Activated CD4-positive, alpha-beta T cell treated with anti-CD3 and anti-CD28 coated beads, Interleukin-2, amount 50 U/mL, for 16 hours (primary cell): ENCODE data around the gene IL17RE.
"Not testable (repeated sequence)": the region's sequence is repeated elsewhere in the genome, so short reads cannot be mapped to it uniquely, and the experiment has no call there.

Experiments
- DNase-seq: peaks from one replicate; pipeline ENCODE4 v3.0.0-alpha.2; 2020

IL17RE gene

DNA sequence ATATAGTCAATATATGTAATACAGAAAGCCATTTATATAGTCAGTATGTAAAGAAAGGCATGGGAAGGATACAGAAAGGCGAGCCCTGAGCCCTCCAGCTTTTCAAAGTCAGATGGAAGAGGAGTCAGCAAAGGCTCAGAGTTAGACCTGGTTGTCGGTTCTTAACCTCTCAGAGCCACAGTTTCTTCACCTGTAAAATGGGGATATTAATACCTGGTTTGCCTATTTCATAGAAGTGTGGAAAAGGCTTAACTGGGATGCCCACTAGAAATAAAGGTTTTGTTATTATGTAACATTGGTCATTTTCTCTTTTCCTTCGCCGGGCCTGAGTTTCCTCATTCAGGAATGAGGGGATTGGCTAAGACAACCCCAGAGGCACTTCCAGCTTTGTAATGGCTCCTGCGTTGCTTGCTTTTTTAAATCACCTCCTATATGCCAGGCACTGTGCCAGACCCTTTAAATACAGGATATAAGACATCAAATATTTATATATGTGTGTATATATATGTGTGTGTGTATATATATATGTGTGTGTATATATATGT, 33.4 kb downstream of the IL17RE start:
- DNase-seq = no peak

DNA sequence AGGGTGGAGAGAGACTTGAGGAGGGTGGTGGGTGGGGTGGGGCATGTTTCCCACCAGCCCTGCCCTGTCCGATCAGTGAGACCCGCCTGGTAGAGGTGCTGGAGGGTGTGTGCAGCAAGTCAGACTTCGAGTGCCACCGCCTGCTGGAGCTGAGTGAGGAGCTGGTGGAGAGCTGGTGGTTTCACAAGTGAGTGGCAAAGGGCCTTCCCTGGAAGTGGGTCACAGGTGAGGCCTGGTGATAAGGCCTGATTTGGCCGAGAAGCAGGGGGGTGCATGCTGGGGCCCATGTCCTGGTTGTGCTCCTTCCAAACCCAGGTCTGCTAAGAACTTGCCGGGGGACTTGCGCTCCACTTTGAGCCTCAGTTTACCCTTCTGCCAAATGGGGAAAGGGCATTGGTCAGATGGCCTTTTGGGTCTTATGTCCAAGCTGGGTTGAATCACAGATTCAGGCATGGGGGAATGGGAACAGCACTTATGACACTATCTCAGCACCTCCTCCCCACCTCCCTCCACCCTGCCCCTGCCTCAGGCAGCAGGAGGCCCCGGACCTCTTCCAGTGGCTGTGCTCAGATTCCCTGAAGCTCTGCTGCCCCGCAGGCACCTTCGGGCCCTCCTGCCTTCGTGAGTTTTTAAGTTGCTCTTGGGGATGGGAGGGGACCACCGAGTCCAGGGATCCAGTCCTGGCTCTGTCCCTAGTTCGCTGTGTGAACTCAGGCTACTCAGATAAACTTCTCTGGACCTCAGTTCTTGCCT, 35.0 kb downstream of the IL17RE start:
- no peak for DNase-seq

DNA sequence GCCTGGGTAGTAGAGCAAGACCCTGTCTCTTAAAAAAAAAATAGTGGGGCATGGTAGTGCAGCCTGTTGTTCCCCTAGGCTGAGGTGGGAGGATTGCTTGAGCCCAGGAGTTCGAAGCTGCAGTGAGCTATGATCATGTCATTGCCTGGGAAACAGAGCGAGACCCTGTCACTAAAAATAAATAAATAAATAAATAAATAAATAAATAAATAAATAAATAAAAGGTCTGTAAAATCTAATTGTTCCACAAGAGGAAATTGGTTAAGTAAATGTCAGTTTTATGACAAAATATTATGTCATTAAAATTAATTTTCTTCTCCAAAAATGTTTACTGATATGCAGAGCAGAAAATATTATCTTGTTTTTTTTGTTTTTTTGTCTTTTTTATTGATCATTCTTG, 36.3 kb downstream of the IL17RE start:
- DNase-seq = no peak

DNA sequence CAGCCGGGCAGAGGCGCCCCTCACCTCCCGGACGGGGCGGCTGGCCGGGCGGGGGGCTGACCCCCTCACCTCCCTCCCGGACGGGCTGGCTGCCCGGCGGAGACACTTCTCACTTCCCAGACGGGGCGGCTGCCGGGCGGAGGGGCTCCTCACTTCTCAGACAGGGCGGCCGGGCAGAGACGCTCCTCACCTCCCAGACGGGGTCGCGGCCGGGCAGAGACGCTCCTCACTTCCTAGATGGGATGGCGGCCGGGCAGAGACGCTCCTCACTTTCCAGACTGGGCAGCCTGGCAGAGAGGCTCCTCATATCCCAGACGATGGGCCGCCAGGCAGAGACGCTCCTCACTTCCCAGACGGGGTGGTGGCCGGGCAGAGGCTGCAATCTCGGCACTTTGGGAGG, 37.3 kb downstream of the IL17RE start:
- not testable (repeated sequence) for DNase-seq

DNA sequence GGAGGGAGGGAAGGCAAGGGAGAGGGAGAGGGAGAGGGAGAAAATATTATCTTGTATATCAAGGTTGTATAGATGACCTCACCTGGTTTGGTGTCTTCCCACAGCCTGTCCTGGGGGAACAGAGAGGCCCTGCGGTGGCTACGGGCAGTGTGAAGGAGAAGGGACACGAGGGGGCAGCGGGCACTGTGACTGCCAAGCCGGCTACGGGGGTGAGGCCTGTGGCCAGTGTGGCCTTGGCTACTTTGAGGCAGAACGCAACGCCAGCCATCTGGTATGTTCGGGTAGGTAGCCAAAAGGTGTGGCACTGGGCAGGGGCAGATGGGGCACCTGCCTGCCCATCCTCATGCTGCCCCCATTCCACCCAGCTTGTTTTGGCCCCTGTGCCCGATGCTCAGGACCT, 38.1 kb downstream of the IL17RE start:
- DNase-seq = no peak

DNA sequence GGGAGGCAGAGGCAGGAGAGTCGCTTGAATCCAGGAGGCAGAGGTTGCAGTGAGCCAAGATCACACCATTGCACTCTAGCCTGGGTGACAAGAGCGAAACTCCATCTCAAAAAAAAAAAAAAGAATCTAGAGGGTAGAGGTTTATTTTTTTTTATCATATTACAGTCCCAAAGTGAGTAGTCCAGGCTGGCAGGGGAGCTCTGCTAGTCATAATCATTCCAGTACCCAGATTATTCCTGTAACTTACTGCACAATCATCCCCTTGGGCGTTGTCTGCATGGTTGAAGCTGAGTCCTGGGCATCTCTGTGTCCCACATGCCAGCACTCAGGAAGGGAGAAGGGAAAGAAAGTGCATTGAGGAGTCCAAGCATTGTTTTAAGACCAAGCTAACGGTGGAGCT, 39.5 kb downstream of the IL17RE start:
- no peak for DNase-seq

DNA sequence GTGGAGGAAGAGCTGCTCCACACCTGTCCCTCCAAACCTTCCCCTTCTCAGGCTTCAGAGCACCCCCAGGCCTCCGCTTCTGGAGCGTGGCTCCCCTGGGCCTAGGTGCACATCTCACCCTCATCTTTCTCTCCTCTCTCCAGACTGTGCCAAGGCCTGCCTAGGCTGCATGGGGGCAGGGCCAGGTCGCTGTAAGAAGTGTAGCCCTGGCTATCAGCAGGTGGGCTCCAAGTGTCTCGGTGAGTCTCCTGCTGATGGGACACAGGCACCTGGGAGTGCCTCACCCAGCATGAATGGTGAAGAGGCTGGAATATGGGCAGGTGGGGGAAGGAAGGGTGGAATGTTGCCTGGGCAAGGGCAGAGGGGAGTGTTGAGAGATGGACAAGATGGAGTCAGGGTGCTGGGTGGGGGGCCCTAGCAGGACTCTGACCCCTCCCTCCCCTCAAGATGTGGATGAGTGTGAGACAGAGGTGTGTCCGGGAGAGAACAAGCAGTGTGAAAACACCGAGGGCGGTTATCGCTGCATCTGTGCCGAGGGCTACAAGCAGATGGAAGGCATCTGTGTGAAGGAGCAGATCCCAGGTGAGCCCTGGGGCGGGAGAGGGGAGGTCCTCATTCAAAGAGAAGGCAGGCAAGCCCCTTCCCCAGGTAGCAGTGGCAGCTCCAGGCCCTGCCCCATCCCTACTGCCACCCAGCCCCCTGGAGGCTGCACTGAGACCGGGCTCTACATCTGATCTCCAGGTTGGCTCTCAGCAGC, 40.5 kb downstream of the IL17RE start:
- DNase-seq = no peak

DNA sequence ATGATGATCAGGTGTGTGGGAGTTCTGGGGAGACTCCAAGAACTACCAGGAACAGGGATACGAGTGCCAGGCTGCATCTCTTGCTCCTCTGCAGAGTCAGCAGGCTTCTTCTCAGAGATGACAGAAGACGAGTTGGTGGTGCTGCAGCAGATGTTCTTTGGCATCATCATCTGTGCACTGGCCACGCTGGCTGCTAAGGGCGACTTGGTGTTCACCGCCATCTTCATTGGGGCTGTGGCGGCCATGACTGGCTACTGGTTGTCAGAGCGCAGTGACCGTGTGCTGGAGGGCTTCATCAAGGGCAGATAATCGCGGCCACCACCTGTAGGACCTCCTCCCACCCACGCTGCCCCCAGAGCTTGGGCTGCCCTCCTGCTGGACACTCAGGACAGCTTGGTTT, 41.6 kb downstream of the IL17RE start:
- no peak for DNase-seq

DNA sequence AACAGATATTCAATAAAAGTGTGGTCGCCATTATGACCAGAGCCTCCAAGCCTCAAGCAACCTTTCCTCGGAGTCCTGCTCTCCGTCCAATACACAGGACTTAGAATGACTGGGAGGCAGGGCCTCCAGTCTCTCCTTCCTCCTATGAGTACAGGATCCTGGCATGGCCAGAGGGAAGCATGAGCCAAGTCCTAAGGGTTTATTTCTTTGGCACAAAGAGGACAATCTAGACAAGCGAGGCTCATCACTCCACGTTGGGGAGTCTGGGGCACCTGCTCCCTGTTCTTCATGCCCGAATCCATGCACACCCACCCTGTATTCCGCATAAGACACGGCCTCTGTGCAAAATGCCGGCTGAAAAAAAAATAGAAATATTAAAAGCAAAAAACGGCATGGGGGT, 42.7 kb downstream of the IL17RE start:
- no peak for DNase-seq

DNA sequence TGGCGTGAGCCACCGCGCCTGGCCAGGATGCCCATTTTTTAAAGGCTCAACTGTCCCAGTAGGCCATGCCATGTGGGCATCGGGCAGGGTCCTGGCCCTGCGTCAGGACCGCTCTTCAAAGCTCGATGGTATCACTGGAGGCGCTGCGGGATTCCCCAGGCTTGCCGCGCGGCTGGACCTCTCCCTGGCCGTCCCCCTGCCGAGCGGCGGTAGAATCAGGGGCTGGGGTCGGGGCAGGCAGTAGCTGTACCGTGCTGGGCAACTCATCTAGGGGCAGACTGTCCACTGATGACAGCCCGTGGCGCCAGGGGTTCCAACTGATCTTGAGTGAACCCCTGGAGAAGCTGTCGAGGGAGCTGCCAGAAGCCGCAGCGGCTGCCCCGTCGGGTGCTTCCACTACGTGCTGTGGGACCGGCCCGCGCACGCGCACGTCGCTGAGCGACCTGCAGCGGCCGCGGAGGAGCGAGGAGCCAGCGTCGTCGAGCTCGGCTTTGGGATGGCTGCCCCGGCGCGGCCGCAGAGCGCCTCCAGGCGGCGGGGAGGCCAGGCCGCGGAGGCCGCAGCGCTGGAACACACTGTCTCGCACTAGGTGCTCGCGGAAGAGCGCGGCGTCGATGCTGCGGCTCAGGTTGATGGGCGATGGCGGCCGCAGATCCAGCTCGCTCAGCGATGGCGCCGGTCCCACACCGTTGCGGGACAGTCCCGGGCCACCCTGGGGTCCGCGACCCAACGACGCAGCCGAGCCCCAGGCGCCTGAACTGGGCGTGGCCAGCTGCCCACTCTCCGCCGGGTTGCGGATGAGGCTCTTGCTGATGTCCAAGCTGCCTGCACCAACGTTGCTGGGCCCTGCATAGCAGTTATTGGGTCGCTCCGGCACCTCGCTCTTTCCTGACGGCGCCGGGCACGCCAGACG, 43.7 kb downstream of the IL17RE start:
- peak; percentile 78 for DNase-seq

DNA sequence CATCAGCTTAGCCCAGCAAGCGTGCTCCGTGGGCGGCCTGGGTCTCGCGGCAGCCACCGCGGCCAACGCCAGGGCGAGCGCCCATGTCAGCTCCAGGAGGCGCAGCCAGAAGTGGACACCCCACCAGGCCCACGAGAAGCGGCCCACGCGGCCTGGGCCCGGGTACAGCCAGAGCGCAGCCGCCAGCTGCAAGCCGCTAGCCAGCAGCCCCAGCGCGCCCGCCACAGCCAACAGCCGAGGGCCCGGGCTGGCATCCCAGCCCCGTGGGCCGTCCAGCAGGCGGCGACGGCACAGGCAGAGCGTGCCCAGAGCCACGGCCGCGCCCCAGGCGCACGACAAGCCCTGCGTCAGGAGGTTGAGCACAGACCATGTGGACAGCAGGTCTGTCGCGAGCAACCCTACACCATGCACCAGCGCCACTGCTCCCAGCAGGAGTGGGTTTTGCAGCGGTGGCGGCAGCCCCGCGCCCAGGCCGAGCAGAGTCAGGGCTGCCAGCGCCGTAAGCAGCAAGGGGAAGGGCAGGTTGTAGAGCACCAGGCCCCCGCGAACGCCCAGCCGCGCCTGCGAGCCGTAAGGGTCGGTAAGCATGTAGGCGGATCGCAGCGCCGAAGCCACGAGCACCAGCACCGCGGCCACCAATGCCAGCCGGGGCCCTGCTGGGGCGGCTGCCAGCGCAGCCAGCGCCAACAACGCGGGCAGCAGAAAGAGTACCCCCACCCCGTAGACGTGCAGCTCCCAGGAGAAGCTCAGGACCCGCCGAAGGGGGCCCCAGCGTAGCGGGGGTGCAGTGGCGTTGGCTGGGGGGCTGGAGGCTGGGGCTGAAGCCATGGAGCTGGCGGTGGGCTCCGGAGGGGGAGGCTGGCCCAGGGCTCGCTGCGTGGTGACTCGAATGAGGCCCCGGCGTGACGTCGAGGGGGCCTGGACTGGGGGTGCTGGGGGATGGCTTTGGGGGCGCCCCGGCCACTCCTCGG, 44.7 kb downstream of the IL17RE start:
- DNase-seq = no peak

DNA sequence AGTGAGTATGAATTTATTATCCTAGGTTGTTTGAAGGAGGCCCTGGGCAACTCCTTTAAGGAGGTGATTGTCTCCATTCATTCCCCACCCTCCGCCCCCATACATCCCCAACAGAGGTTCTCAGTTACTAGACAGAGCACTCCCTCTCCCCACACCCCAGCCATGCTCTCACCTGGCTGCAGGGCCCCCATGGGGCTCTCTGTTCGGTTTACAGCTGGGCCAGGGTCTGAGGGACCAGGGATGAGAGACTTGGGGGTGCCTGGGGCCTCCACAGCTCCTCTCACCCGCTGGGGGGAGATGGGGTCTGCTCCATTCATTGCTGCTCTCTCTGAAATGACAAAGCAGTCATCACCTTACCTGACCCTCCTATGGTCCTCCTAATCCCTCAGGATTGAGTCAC, 45.9 kb downstream of the IL17RE start:
- DNase-seq = no peak

DNA sequence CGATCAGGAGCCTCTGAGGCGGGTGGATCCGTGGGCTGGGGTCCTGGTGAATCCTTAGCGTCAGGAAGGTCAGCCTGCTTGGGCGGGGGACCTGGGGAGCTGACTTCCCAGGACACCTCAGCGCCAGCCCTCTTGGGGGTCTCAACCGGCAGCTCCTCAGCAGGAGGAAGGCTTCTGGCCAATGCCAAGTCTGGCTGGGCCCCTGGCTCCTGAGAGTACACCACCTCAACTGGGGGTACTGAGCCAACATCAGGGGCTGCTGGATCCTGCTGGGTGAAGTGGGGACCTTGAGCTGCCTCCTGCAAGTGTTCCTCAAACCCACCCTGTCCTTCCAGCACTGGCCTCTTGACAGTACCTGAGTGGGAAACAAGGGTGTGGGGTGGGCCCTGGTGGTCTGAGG, 46.5 kb downstream of the IL17RE start:
- no peak for DNase-seq

DNA sequence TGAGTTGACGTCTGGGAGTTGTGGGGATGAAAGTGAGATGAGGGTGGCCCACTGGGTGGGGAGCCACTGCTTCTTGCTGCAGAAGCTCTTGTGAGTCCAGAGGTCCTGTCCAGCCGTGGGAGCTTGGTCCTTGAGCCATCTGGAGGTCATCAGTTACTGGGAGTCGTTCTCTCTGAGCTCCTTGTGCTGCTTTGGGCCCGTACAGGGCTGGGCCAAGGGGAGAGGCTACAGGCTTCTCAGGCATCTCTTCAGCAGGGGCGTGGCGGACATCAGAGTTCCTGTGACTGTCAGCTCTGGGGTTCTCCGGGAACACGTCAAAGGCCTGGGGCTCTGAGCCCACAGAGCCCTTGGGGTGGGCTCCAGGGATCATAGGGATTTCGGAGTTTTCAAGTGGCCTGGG, 47.0 kb downstream of the IL17RE start:
- no peak for DNase-seq

DNA sequence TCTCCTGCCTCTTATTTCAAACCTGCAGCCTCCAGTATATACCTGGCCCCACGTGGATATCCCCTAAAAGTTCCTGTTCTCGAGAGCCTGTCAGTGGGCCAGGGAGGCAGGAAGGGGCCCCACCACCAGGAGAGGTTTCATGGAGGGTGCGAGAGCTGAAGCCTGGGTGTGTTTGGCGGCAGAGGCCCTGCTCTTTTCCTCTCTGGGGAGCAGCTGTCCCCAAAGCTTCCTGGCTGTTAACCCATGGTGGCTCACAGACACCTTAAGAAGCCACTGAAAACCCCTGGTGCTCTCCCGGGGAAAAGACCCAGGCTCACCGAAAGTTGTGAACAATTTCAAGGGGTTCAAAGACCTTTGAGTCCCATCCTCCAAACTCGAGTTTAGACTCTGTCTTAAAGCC, 48.5 kb downstream of the IL17RE start:
- peak; percentile 16 for DNase-seq

DNA sequence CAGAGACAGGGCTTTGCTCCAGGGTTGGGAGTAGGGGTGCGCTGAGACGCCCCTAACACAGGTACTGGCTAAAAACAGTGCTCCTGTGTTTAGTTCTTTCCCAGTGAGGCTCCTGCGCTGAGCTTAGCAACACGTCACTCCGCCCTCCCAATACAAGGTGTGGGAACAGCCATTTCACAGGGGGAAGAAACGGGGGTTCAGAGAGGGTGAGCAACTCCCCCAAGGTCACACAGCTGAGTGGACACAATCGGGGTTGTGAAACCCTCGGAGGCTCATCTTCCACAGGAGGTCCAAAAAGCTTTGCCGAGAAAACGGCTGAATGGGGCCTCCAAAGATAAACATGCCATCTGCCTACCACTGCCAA, 48.9 kb downstream of the IL17RE start:
- peak; percentile 15 for DNase-seq

DNA sequence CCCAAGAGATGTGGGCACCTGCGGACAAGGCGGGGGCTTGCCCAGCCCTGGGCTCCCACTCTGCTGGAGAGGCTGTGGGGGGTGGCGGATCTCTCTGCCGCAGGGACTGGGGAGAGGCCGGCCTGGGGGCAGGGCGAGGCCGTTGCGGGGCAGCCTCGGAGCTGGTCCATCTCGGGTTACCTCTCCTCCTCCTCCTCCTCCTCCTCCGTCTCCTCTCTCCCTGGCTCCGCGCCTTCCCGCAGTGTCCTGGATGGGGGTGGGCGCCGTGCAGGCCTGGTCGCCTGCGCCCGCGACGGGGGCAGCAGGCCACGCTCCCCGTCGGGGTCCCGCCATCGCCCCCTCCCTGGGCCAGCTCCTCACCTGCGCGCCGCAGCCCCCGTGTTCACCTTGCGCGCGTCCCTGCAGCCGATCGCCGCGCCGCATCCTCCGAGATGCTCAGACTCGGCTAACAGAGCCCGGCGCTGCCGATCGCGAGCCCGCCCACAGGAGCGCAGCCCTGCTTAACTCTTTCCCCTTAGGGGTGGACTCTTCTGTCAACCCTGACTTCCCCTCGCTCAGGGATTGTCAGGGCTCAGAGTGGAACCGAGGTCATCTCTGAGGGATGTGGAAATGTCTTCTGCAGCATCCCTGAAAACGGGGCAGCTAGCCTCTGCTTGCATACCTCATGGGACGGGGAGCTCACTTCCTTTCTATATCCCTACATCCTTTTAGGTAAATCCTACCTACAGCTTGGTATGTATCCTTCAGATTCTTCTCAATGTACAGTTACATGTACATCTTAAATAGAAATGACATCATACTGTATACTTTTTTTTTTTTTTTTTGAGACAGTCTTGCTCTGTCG, 49.5 kb downstream of the IL17RE start, which contains the start of gene PRRT3:
TSS of gene PRRT3 (minus strand) at position 447 of the 844 bp plus-strand sequence. CDS start 2,293 bp downstream, outside the sequence.
- DNase-seq = peak; percentile 57

DNA sequence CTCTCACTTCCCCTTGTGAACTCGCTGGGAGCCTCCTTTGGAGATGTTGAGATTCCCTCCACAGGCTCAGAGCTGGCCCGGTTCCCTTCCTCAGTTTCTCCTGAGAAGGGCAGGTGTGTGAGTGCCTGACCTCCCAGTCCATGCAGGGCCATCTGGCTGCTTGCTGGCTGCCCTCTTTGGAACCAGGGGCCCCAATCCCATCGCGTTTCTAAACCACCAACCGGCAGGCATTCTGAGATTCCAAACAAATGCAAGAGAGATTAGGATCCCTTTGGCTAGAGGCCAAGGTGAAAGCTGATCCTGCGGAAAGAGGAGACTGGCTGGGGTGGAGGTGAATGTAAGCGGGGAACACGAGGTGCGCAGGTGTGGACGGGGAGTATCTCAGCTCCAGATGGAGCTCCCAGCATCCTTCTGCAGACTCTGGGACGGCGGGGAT, 52.4 kb downstream of the IL17RE start:
- DNase-seq = no peak

DNA sequence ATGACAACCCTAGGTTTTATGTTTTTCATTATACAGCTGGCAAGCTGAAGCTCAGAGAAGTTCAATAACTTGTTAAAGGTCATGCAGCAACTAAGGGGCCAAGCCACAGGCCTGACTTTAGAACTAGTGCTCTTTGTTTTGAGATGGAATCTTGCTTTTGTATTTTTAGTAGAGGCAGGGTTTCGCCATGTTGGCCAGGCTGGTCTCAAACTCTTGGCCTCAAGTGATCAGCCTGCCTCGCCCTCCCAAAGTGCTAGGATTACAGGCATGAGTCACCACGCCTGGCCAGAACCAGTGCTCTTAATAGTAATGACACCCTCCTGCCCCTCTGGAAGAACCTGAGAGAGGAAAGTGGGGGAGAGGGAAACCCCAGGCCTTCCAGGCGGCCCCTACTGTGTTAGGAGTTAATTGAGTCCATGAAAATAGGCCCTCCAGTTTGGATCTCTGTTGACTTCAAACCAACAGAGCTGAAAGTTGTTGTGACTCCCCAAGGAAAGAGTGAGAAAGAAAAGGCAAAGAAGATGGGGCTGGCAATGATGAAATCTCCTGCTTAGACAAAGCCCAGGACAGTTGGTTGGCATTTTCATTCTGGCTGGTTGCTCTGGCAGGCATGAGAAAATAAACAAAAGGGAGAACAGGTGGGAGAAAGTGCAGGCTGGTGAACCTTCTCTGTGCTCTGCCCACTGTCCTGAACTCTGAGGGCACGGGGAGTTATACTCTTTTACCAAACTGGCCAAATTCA, 53.1 kb downstream of the IL17RE start:
- DNase-seq = no peak

DNA sequence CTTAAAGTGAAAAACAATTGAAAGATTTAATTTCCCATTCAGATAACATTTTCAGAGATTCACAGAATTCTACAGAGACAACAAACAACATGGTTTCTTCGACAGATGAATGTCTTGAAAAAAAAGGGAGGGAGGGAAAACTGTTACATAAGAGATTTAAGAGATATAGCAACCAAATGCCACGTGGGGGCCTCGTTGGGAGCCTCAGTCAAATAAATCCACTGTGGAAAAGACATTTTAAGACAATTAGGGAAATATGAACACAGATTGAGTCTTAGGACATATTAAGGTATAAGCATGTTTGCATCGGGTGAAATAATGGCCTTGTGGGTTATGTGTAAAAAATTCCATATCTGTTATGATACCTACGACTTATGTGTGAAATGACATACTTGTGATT, 54.6 kb downstream of the IL17RE start:
- DNase-seq = no peak
